IMR-90 (cell line): ENCODE results near the gene HEPHL1. TPM values are rescaled to one million over a fixed set of nuclear protein-coding genes. Genes with fewer than 3 reads are reported as not detected.

Experiments
- ATAC-seq: fragments of 200-7000 bp; cut with Tn5 transposase; 2 replicates; pipeline ENCODE4 v1.9.1; 2020; ENCODE audit warnings: low read depth, mild to moderate bottlenecking, moderate library complexity
- BruUV-seq: library from RNA; stranded (reverse); fragments of 400-500 nt; replicated peaks from 2 replicates; lab custom pipeline; 2021; lab: Mats Ljungman, UMichigan
- CTCF ChIA-PET: fragments of 300-600 bp; formaldehyde crosslinking; extraction: SDS; loops from one replicate; lab custom pipeline; 2021; ENCODE audit warnings: antibody characterized with exemption; lab: Yijun Ruan, JAX
- POLR2A ChIA-PET: fragments of 300-600 bp; sonication (Branson Sonifier 250); formaldehyde crosslinking; loops from one replicate; lab custom pipeline; 2022; ENCODE audit warnings: antibody characterized with exemption; ENCODE audit not compliant: unreplicated experiment; lab: Charles Lee
- DNase-seq: peaks from one replicate; pipeline ENCODE4 v3.0.0; 2013
- H2AFZ ChIP-seq: replicated peaks from 2 replicates; pipeline ENCODE3; 2013; ENCODE audit warnings: low read length, mild to moderate bottlenecking; ENCODE audit not compliant: poor library complexity
- H2AK5ac ChIP-seq: 2 replicates; pipeline ENCODE4 v1.6.1; 2013; ENCODE audit warnings: low read depth, low read length, inconsistent platforms
- H2AK9ac ChIP-seq: replicated peaks from 2 replicates; pipeline ENCODE3; 2013; ENCODE audit warnings: mild to moderate bottlenecking, low read depth, low read length, moderate library complexity; ENCODE audit not compliant: poor library complexity
- H2BK120ac ChIP-seq: 2 replicates; pipeline ENCODE4 v1.6.1; 2013; ENCODE audit warnings: low read depth, low read length, inconsistent platforms
- H2BK15ac ChIP-seq: 3 replicates; pipeline ENCODE4 v1.6.1; 2013; ENCODE audit warnings: low read depth, low read length, inconsistent platforms
- H2BK20ac ChIP-seq: 2 replicates; pipeline ENCODE4 v1.6.1; 2013; ENCODE audit warnings: low read depth, mild to moderate bottlenecking, inconsistent platforms, low read length, moderate library complexity
- H2BK5ac ChIP-seq: 2 replicates; pipeline ENCODE4 v1.6.1; 2013; ENCODE audit warnings: mild to moderate bottlenecking, low read depth, low read length, inconsistent platforms; ENCODE audit not compliant: poor library complexity, severe bottlenecking
- H3K14ac ChIP-seq: replicated peaks from 2 replicates; pipeline ENCODE4 v1.6.1; 2013; ENCODE audit warnings: low read depth, low read length, inconsistent platforms
- H3K18ac ChIP-seq: 2 replicates; pipeline ENCODE4 v1.6.1; 2013; ENCODE audit warnings: low read depth, low read length, control low read depth
- H3K23ac ChIP-seq: 2 replicates; pipeline ENCODE4 v1.6.1; 2013; ENCODE audit warnings: low read depth, low read length, inconsistent platforms
- H3K27ac ChIP-seq: 2 replicates; pipeline ENCODE4 v1.5.1; 2013; ENCODE audit warnings: mild to moderate bottlenecking, control low read depth, low read length; ENCODE audit not compliant: insufficient read depth
- H3K27me3 ChIP-seq: 2 replicates; pipeline ENCODE4 v1.6.1; 2013; ENCODE audit warnings: low read length; ENCODE audit not compliant: control insufficient read depth, insufficient read depth
- H3K36me3 ChIP-seq: 2 replicates; pipeline ENCODE4 v1.6.1; 2013; ENCODE audit warnings: low read length, mixed read lengths; ENCODE audit not compliant: control insufficient read depth, insufficient read depth
- H3K4ac ChIP-seq: 2 replicates; pipeline ENCODE4 v1.6.1; 2013; ENCODE audit warnings: low read depth, low read length, inconsistent platforms
- H3K4me1 ChIP-seq: 2 replicates; pipeline ENCODE4 v1.6.1; 2013; ENCODE audit warnings: low read length, mixed read lengths; ENCODE audit not compliant: control insufficient read depth, insufficient read depth
- H3K4me2 ChIP-seq: 2 replicates; pipeline ENCODE4 v1.6.1; 2013; ENCODE audit warnings: low read depth, mild to moderate bottlenecking, control low read depth, low read length, moderate library complexity
- H3K4me3 ChIP-seq: 2 replicates; pipeline ENCODE4 v1.5.1; 2013; ENCODE audit warnings: low read depth, mild to moderate bottlenecking, control low read depth, low read length, moderate library complexity; ENCODE audit not compliant: insufficient read depth
- H3K56ac ChIP-seq: 2 replicates; pipeline ENCODE4 v1.6.1; 2013; ENCODE audit warnings: low read length, inconsistent platforms; ENCODE audit not compliant: insufficient read depth; ENCODE audit errors: extremely low read depth
- H3K79me1 ChIP-seq, 2 experiments: 2 replicates each; pipeline ENCODE4 v1.6.1; 2013; ENCODE audit warnings: low read length in 2 of 2, inconsistent platforms in 1 of 2, low read depth in 1 of 2
- H3K9ac ChIP-seq: 2 replicates; pipeline ENCODE4 v1.6.1; 2013; ENCODE audit warnings: low read depth, low read length, control low read depth
- H3K9me1 ChIP-seq: 2 replicates; pipeline ENCODE4 v1.6.1; 2013; ENCODE audit warnings: low read length, inconsistent platforms; ENCODE audit not compliant: insufficient read depth
- H3K9me3 ChIP-seq: 2 replicates; pipeline ENCODE4 v1.6.1; 2013; ENCODE audit warnings: low read length; ENCODE audit not compliant: control insufficient read depth, insufficient read depth
- H4K20me1 ChIP-seq: 2 replicates; pipeline ENCODE4 v1.6.1; 2013; ENCODE audit warnings: low read length, inconsistent platforms; ENCODE audit not compliant: insufficient read depth
- H4K5ac ChIP-seq: 2 replicates; pipeline ENCODE4 v1.6.1; 2013; ENCODE audit warnings: mild to moderate bottlenecking, low read depth, low read length, control low read depth
- H4K8ac ChIP-seq, 2 experiments: 2 replicates each; pipeline ENCODE4 v1.6.1; 2013; ENCODE audit warnings: low read depth in 2 of 2, low read length in 2 of 2, control low read depth in 1 of 2, inconsistent platforms in 1 of 2
- H4K91ac ChIP-seq: 2 replicates; pipeline ENCODE4 v1.6.1; 2013; ENCODE audit warnings: low read depth, low read length, inconsistent platforms; ENCODE audit not compliant: insufficient read depth
- CEBPB ChIP-seq: IDR thresholded peaks from 2 replicates; pipeline ENCODE4 v1.6.1; 2012; ENCODE audit warnings: low read depth, low read length, improper control_type of control experiment
- ELK1 ChIP-seq: fragments of 150-350 bp; IDR thresholded peaks from 2 replicates; pipeline ENCODE4 v1.6.1; 2016; ENCODE audit warnings: low read depth, mild to moderate bottlenecking, low read length, moderate library complexity, borderline replicate concordance
- MAFK ChIP-seq: IDR thresholded peaks from 2 replicates; pipeline ENCODE4 v1.6.1; 2012; ENCODE audit warnings: low read depth, low read length, improper control_type of control experiment
- MXI1 ChIP-seq: IDR thresholded peaks from 2 replicates; pipeline ENCODE4 v1.6.1; 2012; ENCODE audit warnings: low read depth, mild to moderate bottlenecking, low read length, moderate library complexity, borderline replicate concordance
- NFE2L2 ChIP-seq: fragments of 150-350 bp; IDR thresholded peaks from 2 replicates; pipeline ENCODE4 v1.6.1; 2016; ENCODE audit warnings: low read depth, mild to moderate bottlenecking, low read length
- POLR2A ChIP-seq: IDR thresholded peaks from 2 replicates; pipeline ENCODE4 v1.6.1; 2012; ENCODE audit warnings: mild to moderate bottlenecking, low read depth, low read length
- USF2 ChIP-seq: fragments of 150-350 bp; IDR thresholded peaks from 2 replicates; pipeline ENCODE4 v1.6.1; 2017; ENCODE audit warnings: mild to moderate bottlenecking, antibody characterized with exemption, low read length, low read depth
- WGBS, 2 experiments: methylation state at CpG; one replicate each; pipeline versions ENCODE4 v1.1.5 to v1.1.7; 2013; ENCODE audit warnings: missing lambda C conversion rate in 2 of 2; ENCODE audit not compliant: insufficient read length in 1 of 2; ENCODE audit errors: extremely low coverage in 2 of 2; 5-methylcytosine and 5-hydroxymethylcytosine counted together
- dilution Hi-C: fragments of 300-500 bp; cut with HindIII; formaldehyde crosslinking; loops from one replicate; pipeline ENCODE4 v1.14.3; 2018; ENCODE audit warnings: low sequenced_read_pairs; ENCODE audit not compliant: unreplicated experiment
- in situ Hi-C: fragments of 300-500 bp; cut with MboI; formaldehyde crosslinking; loops from 3 replicates; pipeline ENCODE4 v1.14.3; 2019; ENCODE audit warnings: low sequenced_read_pairs, inconsistent platforms, mixed read lengths
- intact Hi-C: fragments of 100-400 bp; cut with micrococcal nuclease; formaldehyde crosslinking; loops from 2 replicates; pipeline ENCODE4 v1.10.0; 2022
- polyA plus RNA-seq, 3 experiments: library from polyadenylated mRNA; depleted of rRNA; stranded (reverse); fragments of >200 nt; gene quantifications; 2 replicates each; pipeline ENCODE4 v1.2.3, GENCODE V29; 2012; ENCODE audit warnings: low replicate concordance in 1 of 3
- total RNA-seq: library from RNA; depleted of rRNA; stranded (reverse); fragments of >200 nt; gene quantifications from 2 replicates; pipeline ENCODE4 v1.2.3, GENCODE V29; 2012

The HEPHL1 gene
- total and polyA plus RNA-seq, 2 of the 4 experiments (the other 2 are of a cell fraction): under 0.01 to 0.02 TPM

GRCh38 chr11:94150056-94150455, 128.9 kb downstream of the HEPHL1 start:
- in situ Hi-C loops: no loop called here

More at GRCh38 chr11:94150056-94150455, 128.9 kb downstream of the HEPHL1 start:
- H3K4me2 ChIP-seq: no peak overlapping the region
- peaks cover 46% of the 10 kb centered on the region for H3K9me1 ChIP-seq
- peaks cover 62 to 89% of the 10 kb centered on the region in 2 experiments for H3K79me1 ChIP-seq
- peak overlapping the region; percentile 24; the same call in 1 of the 2 replicates for H3K14ac ChIP-seq
- TF ChIP-seq CEBPB: no peak
- no peak for TF ChIP-seq NFE2L2
- no peak for TF ChIP-seq MXI1
- TF ChIP-seq POLR2A: no peak
- no peak for TF ChIP-seq MAFK
- no peak for TF ChIP-seq ELK1
- no peak for TF ChIP-seq USF2
- no peak overlapping the region for H2BK15ac ChIP-seq
- no CpG with 5 or more reads among the region's 3 CpGs for WGBS, 2 experiments
- intact Hi-C loops: no loop called here
- H3K23ac ChIP-seq: no peak overlapping the region
- H3K4me1 ChIP-seq: peaks cover 43% of the 10 kb centered on the region
- no peak overlapping the region for H3K27ac ChIP-seq
- no peak overlapping the region for H3K56ac ChIP-seq
- no peak overlapping the region for H2AK9ac ChIP-seq
- no peaks in the 10 kb centered on the region for H3K9me3 ChIP-seq
- H4K5ac ChIP-seq: no peak overlapping the region
- dilution Hi-C loops: no loop called here
- no peak overlapping the region for H4K8ac ChIP-seq
- H4K91ac ChIP-seq: no peak overlapping the region
- H2BK120ac ChIP-seq: no peak overlapping the region
- ATAC-seq (no peak), DNase-seq (no peak)
- no TSS peak for BruUV-seq
- H3K4me3 ChIP-seq: no peak overlapping the region
- no peaks in the 10 kb centered on the region for H3K27me3 ChIP-seq
- no peak overlapping the region for H3K9ac ChIP-seq
- H2AFZ ChIP-seq: no peak overlapping the region
- no peak overlapping the region; the same call in 1 of the 2 replicates for H2AK5ac ChIP-seq
- no peak overlapping the region for H2BK5ac ChIP-seq
- peaks cover 5% of the 10 kb centered on the region; the same call in 1 of the 2 replicates for H3K36me3 ChIP-seq
- ChIA-PET CTCF (no interaction called here), POLR2A (no interaction called here)
- no peak overlapping the region for H3K18ac ChIP-seq
- H3K4ac ChIP-seq: no peak overlapping the region
- H4K20me1 ChIP-seq: peaks cover 75% of the 10 kb centered on the region
- no peak overlapping the region for H2BK20ac ChIP-seq
